Epithelial cell of esophagus (primary cell): ENCODE data around the gene CES1.
"Not testable (repeated sequence)": the region's sequence is repeated elsewhere in the genome, so short reads cannot be mapped to it uniquely, and the experiment has no call there.

Experiments
- DNase-seq: peaks from one replicate; pipeline ENCODE4 v3.0.0; 2010; ENCODE audit warnings: low read depth
- H3K4me3 ChIP-seq: 2 replicates; pipeline ENCODE4 v1.5.1; 2011; ENCODE audit warnings: mild to moderate bottlenecking, low read length, control low read depth
- TF ChIP-seq, protein P1 (sequence below): IDR thresholded peaks from 2 replicates; pipeline ENCODE4 v1.5.1; 2011; ENCODE audit warnings: low read depth, mild to moderate bottlenecking, low read length, control low read depth, inconsistent platforms; ENCODE audit not compliant: insufficient read depth; ENCODE audit errors: missing control alignments

CES1 gene

DNA sequence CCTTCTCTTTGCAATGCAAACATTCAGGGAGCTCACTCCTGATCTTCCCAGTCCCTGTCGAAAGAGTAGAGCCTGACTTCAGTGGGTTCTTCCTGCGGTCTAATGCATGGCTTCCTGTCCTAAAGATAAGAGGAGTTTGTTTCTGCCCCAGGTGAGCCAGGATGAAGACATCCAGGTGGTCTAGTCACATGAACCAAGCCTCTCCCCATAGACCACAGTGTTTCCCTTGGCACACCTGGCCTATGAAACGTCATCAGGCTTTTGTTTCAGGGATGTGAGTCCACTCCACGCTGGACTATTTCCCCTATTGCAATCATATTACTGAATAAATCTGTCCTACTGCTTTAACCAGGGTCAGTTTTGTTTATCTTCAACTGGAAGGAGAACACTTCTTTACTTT is 21.1 kb downstream of the CES1 start:
- no peak for DNase-seq
- TF ChIP-seq, protein P1, sequence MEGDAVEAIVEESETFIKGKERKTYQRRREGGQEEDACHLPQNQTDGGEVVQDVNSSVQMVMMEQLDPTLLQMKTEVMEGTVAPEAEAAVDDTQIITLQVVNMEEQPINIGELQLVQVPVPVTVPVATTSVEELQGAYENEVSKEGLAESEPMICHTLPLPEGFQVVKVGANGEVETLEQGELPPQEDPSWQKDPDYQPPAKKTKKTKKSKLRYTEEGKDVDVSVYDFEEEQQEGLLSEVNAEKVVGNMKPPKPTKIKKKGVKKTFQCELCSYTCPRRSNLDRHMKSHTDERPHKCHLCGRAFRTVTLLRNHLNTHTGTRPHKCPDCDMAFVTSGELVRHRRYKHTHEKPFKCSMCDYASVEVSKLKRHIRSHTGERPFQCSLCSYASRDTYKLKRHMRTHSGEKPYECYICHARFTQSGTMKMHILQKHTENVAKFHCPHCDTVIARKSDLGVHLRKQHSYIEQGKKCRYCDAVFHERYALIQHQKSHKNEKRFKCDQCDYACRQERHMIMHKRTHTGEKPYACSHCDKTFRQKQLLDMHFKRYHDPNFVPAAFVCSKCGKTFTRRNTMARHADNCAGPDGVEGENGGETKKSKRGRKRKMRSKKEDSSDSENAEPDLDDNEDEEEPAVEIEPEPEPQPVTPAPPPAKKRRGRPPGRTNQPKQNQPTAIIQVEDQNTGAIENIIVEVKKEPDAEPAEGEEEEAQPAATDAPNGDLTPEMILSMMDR = no peak
- H3K4me3 ChIP-seq = no peak overlapping the region

DNA sequence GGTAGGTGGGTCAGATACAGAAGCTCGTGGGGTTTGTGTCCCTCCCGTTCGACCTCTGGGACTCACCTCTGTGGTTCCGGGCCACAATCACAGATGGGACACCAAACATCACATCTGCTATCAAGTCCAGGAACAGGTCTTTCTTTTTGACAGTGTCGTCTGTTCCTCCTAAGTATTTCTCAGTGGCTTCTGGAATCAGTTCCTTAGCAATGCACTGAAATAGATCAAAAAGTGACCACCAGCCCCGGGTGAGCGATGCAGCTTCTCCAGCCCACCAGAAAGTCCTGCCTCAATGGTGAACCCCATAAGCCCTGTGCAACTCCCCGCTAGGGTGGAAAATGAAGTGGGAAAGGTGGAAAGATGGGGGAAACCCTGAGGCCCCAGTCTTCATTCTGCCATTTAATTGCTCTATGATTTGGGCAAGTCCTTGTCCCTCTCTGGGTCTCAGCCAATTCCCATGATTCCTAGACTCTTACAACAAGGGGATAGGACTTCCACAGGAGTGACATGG is 22.4 kb downstream of the CES1 start:
- TF ChIP-seq, protein P1 = no peak
- H3K4me3 ChIP-seq = no peak overlapping the region
- DNase-seq = no peak

DNA sequence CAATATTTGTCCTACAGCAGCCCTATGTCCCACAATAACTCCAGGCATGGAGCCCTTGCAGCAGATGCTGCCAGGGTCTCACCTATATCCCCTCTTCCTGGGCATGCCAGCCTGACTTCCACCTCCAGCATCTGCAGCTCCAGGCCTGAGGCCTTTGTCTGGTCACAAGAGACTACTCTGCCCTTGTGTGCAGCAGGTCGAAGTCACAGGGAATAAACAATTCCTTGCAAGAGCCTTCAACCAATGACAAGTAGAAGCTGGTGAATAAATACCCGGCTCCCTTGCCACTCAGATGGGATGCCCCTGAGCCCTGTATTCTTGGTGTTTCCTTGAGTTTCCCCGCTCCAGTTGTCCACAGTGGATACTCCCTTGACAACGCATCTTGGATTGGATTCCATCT is 23.0 kb downstream of the CES1 start:
- no peak overlapping the region for H3K4me3 ChIP-seq
- TF ChIP-seq, protein P1 = no peak
- no peak for DNase-seq

DNA sequence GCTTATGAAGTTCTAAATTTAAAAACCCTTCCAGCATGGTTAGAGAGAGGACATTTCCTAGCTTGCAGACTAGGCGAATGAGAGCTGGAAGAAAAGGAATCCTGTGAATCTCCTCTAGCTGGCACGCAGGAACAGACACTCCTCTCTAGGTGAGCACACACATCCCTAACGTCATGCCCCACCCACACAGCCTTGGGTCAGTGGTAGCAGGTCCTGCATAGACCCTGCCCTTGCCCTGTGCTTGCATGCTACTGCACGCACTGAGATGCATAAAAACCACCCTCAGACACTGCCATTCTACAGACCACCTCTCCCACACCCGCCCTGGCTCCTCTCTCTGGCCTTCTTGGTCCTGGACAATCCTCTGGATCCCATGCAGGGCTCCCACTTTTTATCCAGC is 23.5 kb downstream of the CES1 start:
- no peak overlapping the region for H3K4me3 ChIP-seq
- TF ChIP-seq, protein P1 = no peak
- DNase-seq = no peak

DNA sequence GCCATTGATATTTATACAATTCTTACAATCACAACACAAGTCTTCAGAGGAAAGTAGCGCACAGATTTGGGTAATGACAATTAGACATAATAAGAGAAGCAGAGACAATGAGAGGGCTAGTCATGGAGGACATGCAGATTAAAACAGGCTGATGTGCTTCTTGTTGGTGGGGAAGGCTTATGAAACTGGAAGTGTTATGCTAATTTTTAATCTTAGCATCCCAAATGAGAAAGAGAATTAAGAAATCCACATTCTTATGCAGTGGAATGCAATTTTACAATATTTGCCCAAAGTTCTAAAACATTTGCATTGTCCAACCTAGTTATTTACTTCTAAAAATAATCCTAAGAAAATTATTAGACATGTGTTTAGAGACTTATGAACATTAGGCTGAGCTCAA is 24.6 kb downstream of the CES1 start:
- not testable (repeated sequence) for DNase-seq, H3K4me3 ChIP-seq

DNA sequence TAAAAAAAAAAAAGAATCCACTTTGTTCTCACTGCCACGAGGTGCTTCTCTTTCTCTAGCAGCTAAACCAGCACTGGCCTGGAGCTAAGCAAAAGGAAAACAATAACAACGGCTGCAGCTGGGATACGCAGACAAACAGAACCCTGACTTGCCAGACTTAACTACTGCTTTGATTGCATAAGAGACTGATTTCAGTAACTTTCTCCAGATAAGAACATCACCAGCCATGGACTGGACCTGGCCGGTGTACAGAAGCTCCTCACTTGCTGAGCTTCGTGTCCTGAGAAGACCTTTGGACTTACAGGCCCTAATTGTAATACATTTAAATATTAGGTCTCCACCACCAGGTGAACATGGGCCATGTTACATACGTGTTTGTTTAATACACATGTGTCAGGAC is 27.8 kb downstream of the CES1 start:
- DNase-seq, H3K4me3 ChIP-seq: not testable (repeated sequence)

DNA sequence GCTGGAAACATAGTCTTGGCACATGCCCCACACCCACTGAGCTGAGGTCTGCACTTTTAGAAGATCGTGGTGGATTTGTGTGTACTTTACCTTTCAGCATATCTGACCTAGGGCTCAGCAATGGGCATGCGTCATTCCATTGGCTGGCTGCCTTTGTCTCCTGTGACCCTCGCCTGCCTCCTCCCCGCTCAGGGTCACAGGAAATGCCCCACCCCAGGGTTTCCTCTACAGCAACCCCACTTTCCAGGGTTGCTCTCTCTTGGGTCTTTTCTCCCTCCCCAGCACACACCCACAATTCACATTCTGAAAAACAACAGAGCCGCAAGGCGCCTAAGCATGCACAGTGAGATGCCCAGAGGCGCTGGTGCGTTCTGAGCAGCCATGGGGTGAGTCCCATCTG is 29.2 kb downstream of the CES1 start:
- not testable (repeated sequence) for H3K4me3 ChIP-seq, DNase-seq

DNA sequence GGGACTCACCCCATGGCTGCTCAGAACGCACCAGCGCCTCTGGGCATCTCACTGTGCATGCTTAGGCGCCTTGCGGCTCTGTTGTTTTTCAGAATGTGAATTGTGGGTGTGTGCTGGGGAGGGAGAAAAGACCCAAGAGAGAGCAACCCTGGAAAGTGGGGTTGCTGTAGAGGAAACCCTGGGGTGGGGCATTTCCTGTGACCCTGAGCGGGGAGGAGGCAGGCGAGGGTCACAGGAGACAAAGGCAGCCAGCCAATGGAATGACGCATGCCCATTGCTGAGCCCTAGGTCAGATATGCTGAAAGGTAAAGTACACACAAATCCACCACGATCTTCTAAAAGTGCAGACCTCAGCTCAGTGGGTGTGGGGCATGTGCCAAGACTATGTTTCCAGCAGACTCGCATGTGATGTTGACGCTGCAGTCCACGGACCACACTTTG is 39.9 kb downstream of the CES1 start:
- not testable (repeated sequence) for H3K4me3 ChIP-seq, DNase-seq

DNA sequence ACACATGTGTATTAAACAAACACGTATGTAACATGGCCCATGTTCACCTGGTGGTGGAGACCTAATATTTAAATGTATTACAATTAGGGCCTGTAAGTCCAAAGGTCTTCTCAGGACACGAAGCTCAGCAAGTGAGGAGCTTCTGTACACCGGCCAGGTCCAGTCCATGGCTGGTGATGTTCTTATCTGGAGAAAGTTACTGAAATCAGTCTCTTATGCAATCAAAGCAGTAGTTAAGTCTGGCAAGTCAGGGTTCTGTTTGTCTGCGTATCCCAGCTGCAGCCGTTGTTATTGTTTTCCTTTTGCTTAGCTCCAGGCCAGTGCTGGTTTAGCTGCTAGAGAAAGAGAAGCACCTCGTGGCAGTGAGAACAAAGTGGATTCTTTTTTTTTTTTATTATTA is 41.4 kb downstream of the CES1 start:
- DNase-seq, H3K4me3 ChIP-seq: not testable (repeated sequence)

DNA sequence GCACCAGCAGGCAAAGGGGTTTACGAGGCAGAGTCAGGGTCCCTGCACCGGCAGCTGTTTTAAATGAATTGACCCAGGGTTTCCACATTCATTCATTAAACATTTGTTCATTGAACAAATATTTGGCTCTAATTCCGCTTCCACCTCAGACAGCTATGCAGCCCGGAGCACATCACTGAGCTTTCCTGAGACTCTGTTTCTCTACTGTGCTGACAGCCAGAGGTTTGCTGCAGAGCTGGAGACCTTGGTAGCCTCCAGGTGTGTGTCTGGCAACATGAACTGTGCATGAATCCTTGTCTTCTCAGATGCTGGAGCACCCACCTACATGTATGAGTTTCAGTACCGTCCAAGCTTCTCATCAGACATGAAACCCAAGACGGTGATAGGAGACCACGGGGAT is 42.7 kb downstream of the CES1 start:
- not testable (repeated sequence) for DNase-seq, H3K4me3 ChIP-seq

DNA sequence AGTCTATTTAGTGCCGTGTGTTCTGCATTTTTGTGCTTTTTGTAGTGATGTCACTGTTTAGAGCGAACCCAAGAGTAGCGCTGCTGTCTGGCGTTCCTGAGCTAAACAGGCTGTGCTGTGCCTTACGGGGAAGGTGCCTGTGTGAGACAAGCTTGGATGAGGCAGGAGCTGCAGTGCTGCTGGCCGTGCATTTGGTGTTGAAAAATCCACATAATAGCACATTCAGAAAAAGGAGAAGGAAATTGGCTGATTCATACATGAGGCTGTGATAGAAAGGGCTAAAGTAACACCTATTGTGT is 50.2 kb downstream of the CES1 start:
- not testable (repeated sequence) for DNase-seq, H3K4me3 ChIP-seq

DNA sequence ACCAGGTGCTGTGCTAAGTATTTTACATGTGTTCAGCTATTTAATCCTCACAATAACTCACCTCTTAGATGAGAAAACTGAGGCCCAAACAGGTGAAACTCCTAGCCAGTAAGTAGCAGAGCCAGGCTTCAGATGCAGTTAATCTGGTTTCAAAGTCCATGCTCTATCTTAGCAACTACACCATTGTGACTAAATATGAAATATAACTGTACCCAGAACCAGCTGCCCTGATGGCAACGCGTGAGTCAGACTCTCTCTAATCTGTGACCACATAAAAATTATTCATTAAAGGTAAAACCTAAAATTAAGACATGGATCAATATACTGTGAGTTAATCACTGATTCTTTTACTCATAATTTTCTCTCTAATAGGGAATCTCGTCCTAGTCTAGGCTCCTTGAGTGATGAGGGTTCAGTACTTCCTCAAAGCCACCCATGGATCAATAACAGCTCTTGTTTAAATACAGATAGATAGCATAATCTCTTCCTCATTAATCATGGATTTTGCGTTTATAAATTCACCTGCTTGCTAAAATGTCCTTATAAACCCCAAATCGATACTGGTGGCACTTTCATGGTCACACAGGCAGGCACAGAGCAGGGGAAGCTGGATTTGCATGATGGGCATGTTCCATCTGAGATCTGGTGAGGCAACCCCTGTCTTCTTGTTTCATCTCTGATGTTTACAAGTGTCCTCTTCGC is 50.7 kb downstream of the CES1 start:
- DNase-seq, H3K4me3 ChIP-seq: not testable (repeated sequence)

DNA sequence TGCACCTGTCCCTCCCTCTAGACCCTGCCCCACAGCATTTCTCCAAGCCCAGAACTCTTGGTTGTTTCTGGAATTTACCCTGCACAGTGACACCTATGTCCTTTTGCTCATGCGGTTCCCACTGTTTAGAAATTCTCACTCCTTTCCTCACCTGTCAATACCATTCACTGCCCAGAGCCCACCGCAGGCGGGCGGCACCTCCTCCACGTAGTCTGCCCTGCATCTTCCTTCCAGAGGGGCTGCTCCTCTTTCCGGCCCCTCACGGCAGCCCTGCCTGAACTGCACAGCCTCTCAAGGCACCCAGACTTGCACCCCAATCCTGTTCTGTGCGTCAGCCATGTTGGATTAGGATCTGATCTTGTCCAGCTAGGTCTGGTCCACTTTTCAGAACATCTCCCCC is 51.4 kb downstream of the CES1 start:
- not testable (repeated sequence) for DNase-seq, H3K4me3 ChIP-seq

DNA sequence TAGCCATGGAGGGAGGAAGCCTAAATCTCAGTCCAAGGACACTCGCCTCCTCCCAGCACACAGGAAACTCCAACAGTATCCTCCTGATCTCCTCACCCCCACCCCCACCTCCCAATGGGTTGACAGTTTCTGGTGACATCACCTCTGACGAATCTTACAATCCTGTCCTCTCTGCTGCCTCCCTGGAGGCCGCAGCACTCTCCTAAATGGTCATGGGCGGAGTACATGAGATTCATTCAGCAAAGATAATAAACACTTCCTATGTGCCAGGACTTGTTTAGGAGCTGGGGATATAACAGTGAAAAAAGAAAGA is 52.8 kb downstream of the CES1 start:
- H3K4me3 ChIP-seq, DNase-seq: not testable (repeated sequence)
